Epithelial cell of esophagus (primary cell): ENCODE measurements around the gene ACBD6.

Experiments used
- DNase-seq: peaks from one replicate; pipeline ENCODE4 v3.0.0; 2010; ENCODE audit warnings: low read depth
- H3K4me3 ChIP-seq: 2 replicates; pipeline ENCODE4 v1.5.1; 2011; ENCODE audit warnings: mild to moderate bottlenecking, low read length, control low read depth
- CTCF ChIP-seq: IDR thresholded peaks from 2 replicates; pipeline ENCODE4 v1.5.1; 2011; ENCODE audit warnings: low read depth, mild to moderate bottlenecking, low read length, control low read depth, inconsistent platforms; ENCODE audit not compliant: insufficient read depth; ENCODE audit errors: missing control alignments

ACBD6 gene

DNA sequence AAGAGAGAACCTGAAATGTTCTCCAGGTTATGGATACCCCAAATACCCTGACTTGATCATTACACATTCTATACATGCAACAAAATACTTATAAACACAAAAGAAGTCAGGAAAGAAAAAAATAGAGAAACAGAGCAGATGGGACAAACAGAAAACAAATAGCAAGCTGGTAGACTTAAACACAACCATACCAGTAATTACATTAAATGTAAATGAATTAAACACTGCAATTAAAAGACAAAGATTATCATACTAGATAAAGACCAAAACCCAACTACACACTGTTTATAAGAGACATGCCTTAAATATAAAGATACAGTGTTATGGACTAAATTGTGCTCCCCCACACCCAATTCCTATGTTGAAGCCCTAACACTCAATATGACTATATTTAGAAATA, 117.2 kb downstream of the ACBD6 start:
- TF ChIP-seq CTCF, result no peak
- DNase-seq, result no peak
- no peak overlapping the region for H3K4me3 ChIP-seq

- H3K4me3 ChIP-seq, result no peak overlapping the region
- TF ChIP-seq CTCF, result no peak
- no peak for DNase-seq
These were observed 117.9 kb downstream of the ACBD6 start for GRCh38 chr1:180384286-180385005.

DNA sequence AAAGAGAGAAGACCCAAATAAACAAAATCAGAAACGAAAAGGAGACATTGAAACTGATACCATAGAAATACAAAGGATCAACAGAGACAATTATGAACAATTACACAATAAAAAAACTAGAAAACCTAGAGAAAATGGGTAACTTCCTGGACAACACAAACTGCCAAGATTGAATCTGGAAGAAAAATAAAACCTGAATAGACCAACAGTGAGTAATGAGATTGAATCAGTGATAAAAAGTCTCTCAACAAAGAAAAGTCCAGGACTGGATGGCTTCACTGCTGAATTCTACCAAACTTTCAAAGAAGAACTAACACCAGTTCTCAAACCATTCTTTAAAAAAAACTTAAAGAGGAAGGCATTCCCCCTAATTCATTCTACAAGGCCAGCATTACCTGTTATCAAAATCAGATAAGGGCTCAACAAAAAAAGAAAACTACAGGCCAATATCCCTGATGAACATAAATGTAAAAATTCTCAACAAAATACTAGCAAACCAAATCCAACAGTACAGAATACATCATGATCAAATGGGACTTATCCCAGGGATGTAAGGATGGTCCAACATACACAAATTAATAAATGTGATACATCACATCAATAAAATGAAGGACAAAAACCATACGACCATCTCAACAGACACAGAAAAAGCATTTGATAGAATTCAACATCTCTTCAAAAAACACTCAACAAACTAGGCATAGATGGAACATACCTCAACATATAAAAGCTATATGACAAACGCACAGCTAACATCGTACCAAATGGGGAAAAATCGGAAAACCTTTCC, 119.9 kb downstream of the ACBD6 start:
- H3K4me3 ChIP-seq, result no peak overlapping the region
- TF ChIP-seq CTCF, result no peak
- no peak for DNase-seq

DNA sequence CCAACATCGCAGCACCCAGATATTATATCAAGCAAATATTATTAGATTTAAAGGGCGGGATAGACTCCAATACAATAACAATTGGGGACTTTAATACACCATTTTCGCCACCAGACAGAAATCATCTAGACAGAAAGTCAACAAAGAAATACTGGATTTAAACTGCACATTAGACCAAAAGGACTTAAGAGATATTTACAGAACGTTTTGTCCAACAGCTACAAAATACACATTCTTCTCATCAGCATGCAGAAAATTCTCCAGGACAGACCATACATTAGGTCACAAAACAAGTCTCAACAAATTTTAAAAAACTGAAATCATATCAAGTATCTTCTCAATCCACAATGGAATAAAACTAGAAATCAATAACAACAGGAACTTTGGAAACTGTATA, 121.2 kb downstream of the ACBD6 start:
- TF ChIP-seq CTCF, result no peak
- H3K4me3 ChIP-seq, result no peak overlapping the region
- DNase-seq, result no peak

- no peak for TF ChIP-seq CTCF
- DNase-seq, result no peak
- H3K4me3 ChIP-seq, result no peak overlapping the region
These were observed 121.9 kb downstream of the ACBD6 start for GRCh38 chr1:180380259-180381183.

GRCh38 chr1:180376800-180377199, 125.6 kb downstream of the ACBD6 start:
- H3K4me3 ChIP-seq, result no peak overlapping the region
- no peak for DNase-seq
- no peak for TF ChIP-seq CTCF
